Immature natural killer cell (primary cell): Measurements from ENCODE around the gene MPRIP. TPM values are rescaled to one million over a fixed set of nuclear protein-coding genes. Genes with fewer than 3 reads are reported as not detected.
A peak's percentile ranks its signal among the peaks of the same experiment; 100 is the strongest.

Source experiments
- DNase-seq, 3 donors: peaks; one replicate each; pipeline ENCODE4 v3.0.0; 2022; ENCODE audit warnings: mixed read lengths in 1 of 3
- H3K27ac Mint-ChIP-seq, 6 donors: one replicate each; pipeline ENCODE4 v1.8.0; 2020; ENCODE audit warnings: mixed read lengths in 6 of 6, mild to moderate bottlenecking in 5 of 6, inconsistent platforms in 4 of 6, moderate library complexity in 3 of 6
- H3K27me3 Mint-ChIP-seq, 3 donors: one replicate each; pipeline ENCODE4 v1.8.0; 2020 to 2021; ENCODE audit warnings: low read depth in 3 of 3, mild to moderate bottlenecking in 3 of 3, mixed read lengths in 3 of 3, moderate library complexity in 3 of 3, inconsistent platforms in 1 of 3
- H3K36me3 Mint-ChIP-seq, 3 donors: one replicate each; pipeline ENCODE4 v1.8.0; 2020; ENCODE audit warnings: mixed read lengths in 3 of 3, inconsistent platforms in 2 of 3, mild to moderate bottlenecking in 2 of 3
- H3K4me1 Mint-ChIP-seq, 2 donors: one replicate each; pipeline ENCODE4 v1.8.0; 2020; ENCODE audit warnings: inconsistent platforms in 2 of 2, mild to moderate bottlenecking in 2 of 2, mixed read lengths in 2 of 2, moderate library complexity in 1 of 2
- H3K4me3 Mint-ChIP-seq, 5 donors: one replicate each; pipeline ENCODE4 v1.8.0; 2020; ENCODE audit warnings: mild to moderate bottlenecking in 5 of 5, mixed read lengths in 5 of 5, inconsistent platforms in 3 of 5, moderate library complexity in 3 of 5
- H3K9me3 Mint-ChIP-seq, 6 donors: one replicate each; pipeline ENCODE4 v1.8.0; 2020; ENCODE audit warnings: mild to moderate bottlenecking in 6 of 6, mixed read lengths in 6 of 6, inconsistent platforms in 4 of 6, moderate library complexity in 3 of 6
- polyA plus RNA-seq, 3 donors: library from polyadenylated mRNA; unstranded; fragments of 300-500 nt; fragmentation: Illumina TruSeq; gene quantifications; one replicate each; pipeline ENCODE4 v1.2.3, GENCODE V29; 2021

MPRIP gene
- polyA plus RNA-seq, 3 donors from 2014 or later: 1.2 to 15.1 (median 4.2) TPM

- no peak overlapping the region for H3K4me3 Mint-ChIP-seq
- H3K36me3 Mint-ChIP-seq: peaks cover 12 to 50% (median 14%) of the 10 kb centered on the region in 3 donors
- peak overlapping the region in 1 of 6 donors; percentile 56 for H3K27ac Mint-ChIP-seq
- no peaks in the 10 kb centered on the region for H3K9me3 Mint-ChIP-seq
- H3K27me3 Mint-ChIP-seq: peaks cover 0 to 2% (median 0%) of the 10 kb centered on the region in 3 donors
- H3K4me1 Mint-ChIP-seq: peaks cover 0 to 1% of the 10 kb centered on the region in 2 donors
- no peak for DNase-seq
These were observed 181.9 kb downstream of the MPRIP start for GRCh38 chr17:17224137-17224536.

- no peaks in the 10 kb centered on the region for H3K4me1 Mint-ChIP-seq
- H3K36me3 Mint-ChIP-seq: peaks cover 16 to 44% (median 16%) of the 10 kb centered on the region in 3 donors
- H3K27me3 Mint-ChIP-seq: peaks cover 0 to 2% (median 0%) of the 10 kb centered on the region in 3 donors
- no peak for DNase-seq
- H3K27ac Mint-ChIP-seq: no peak overlapping the region
- no peak overlapping the region for H3K4me3 Mint-ChIP-seq
- no peaks in the 10 kb centered on the region for H3K9me3 Mint-ChIP-seq
These were observed 183.6 kb downstream of the MPRIP start for GRCh38 chr17:17225901-17226300.

- DNase-seq: no peak
- no peaks in the 10 kb centered on the region for H3K4me1 Mint-ChIP-seq
- no peaks in the 10 kb centered on the region for H3K27me3 Mint-ChIP-seq
- no peak overlapping the region for H3K4me3 Mint-ChIP-seq
- H3K27ac Mint-ChIP-seq: no peak overlapping the region
- H3K9me3 Mint-ChIP-seq: no peaks in the 10 kb centered on the region
- H3K36me3 Mint-ChIP-seq: peaks cover 13 to 41% (median 16%) of the 10 kb centered on the region in 3 donors
These were observed 184.4 kb downstream of the MPRIP start for GRCh38 chr17:17226451-17227265.

GRCh38 chr17:17227608-17228520 lies 185.6 kb downstream of the MPRIP start:
- H3K9me3 Mint-ChIP-seq: no peaks in the 10 kb centered on the region
- peak overlapping the region in 1 of 6 donors; percentile 74 for H3K27ac Mint-ChIP-seq
- no peak for DNase-seq
- H3K4me1 Mint-ChIP-seq: peaks cover 4 to 6% of the 10 kb centered on the region in 2 donors
- no peak overlapping the region for H3K4me3 Mint-ChIP-seq
- peaks cover 13 to 38% (median 16%) of the 10 kb centered on the region in 3 donors for H3K36me3 Mint-ChIP-seq
- H3K27me3 Mint-ChIP-seq: no peaks in the 10 kb centered on the region

- peaks cover 4 to 6% of the 10 kb centered on the region in 2 donors for H3K4me1 Mint-ChIP-seq
- DNase-seq: no peak
- H3K36me3 Mint-ChIP-seq: peaks cover 9 to 33% (median 16%) of the 10 kb centered on the region in 3 donors
- no peaks in the 10 kb centered on the region for H3K9me3 Mint-ChIP-seq
- H3K27me3 Mint-ChIP-seq: no peaks in the 10 kb centered on the region
- no peak overlapping the region for H3K27ac Mint-ChIP-seq
- no peak overlapping the region for H3K4me3 Mint-ChIP-seq
These were observed 186.4 kb downstream of the MPRIP start for GRCh38 chr17:17228521-17229279.

- Mint-ChIP-seq H3K27me3 (no peaks in the 10 kb centered on the region), H3K4me1 (peaks cover 4 to 6% of the 10 kb centered on the region in 2 donors), H3K36me3 (peaks cover 9 to 29% (median 15%) of the 10 kb centered on the region in 3 donors), H3K27ac (no peak overlapping the region), H3K9me3 (no peaks in the 10 kb centered on the region), H3K4me3 (no peak overlapping the region)
- no peak for DNase-seq
These were observed 187.4 kb downstream of the MPRIP start for GRCh38 chr17:17229416-17230384.

- Mint-ChIP-seq H3K36me3 (peaks cover 4 to 22% (median 9%) of the 10 kb centered on the region in 3 donors), H3K27me3 (peaks cover 5 to 9% (median 8%) of the 10 kb centered on the region in 3 donors), H3K4me3 (no peak overlapping the region), H3K27ac (peak overlapping the region in 2 of 6 donors; percentile 9 to 48), H3K9me3 (no peaks in the 10 kb centered on the region), H3K4me1 (peaks cover 20 to 24% of the 10 kb centered on the region in 2 donors)
- DNase-seq: no peak
These were observed 189.5 kb downstream of the MPRIP start for GRCh38 chr17:17231621-17232302.

GRCh38 chr17:17232303-17232621 lies 190.0 kb downstream of the MPRIP start:
- no peak for DNase-seq
- H3K9me3 Mint-ChIP-seq: no peaks in the 10 kb centered on the region
- H3K27me3 Mint-ChIP-seq: peaks cover 8 to 13% (median 12%) of the 10 kb centered on the region in 3 donors
- peaks cover 20 to 24% of the 10 kb centered on the region in 2 donors for H3K4me1 Mint-ChIP-seq
- H3K4me3 Mint-ChIP-seq: no peak overlapping the region
- H3K36me3 Mint-ChIP-seq: peaks cover 4 to 19% (median 9%) of the 10 kb centered on the region in 3 donors
- H3K27ac Mint-ChIP-seq: no peak overlapping the region

- DNase-seq: no peak
- peaks cover 12 to 19% (median 17%) of the 10 kb centered on the region in 3 donors for H3K27me3 Mint-ChIP-seq
- H3K36me3 Mint-ChIP-seq: no peaks in the 10 kb centered on the region
- no peaks in the 10 kb centered on the region for H3K9me3 Mint-ChIP-seq
- peak overlapping the region; percentile 91 to 98 (median 96) for H3K4me3 Mint-ChIP-seq
- peaks cover 24 to 31% of the 10 kb centered on the region in 2 donors for H3K4me1 Mint-ChIP-seq
- peak overlapping the region; percentile 97 to 100 (median 98) for H3K27ac Mint-ChIP-seq
These were observed 193.2 kb downstream of the MPRIP start for GRCh38 chr17:17235212-17236174.

GRCh38 chr17:17236295-17237025 lies 194.2 kb downstream of the MPRIP start:
- peaks cover 12 to 19% (median 17%) of the 10 kb centered on the region in 3 donors for H3K27me3 Mint-ChIP-seq
- peak overlapping the region; percentile 91 to 98 (median 96) for H3K4me3 Mint-ChIP-seq
- H3K27ac Mint-ChIP-seq: peak overlapping the region; percentile 97 to 100 (median 98)
- peak; percentile 3 to 12 (median 11) for DNase-seq
- H3K36me3 Mint-ChIP-seq: no peaks in the 10 kb centered on the region
- H3K9me3 Mint-ChIP-seq: no peaks in the 10 kb centered on the region
- peaks cover 24 to 31% of the 10 kb centered on the region in 2 donors for H3K4me1 Mint-ChIP-seq
